MM.1S (cell line): ENCODE data around the gene SMIM35.

ENCODE experiments used
- DNase-seq: peaks from one replicate; pipeline ENCODE4 v3.0.0-alpha.2; 2015
- H2AFZ ChIP-seq: fragments of 300-600 bp; sonication (generic); 2 replicates; pipeline ENCODE4 v1.6.0; 2016; ENCODE audit warnings: antibody characterized with exemption, low read length
- H3F3A ChIP-seq: fragments of 300-600 bp; sonication (generic); 2 replicates; pipeline ENCODE4 v1.6.1; 2016; ENCODE audit warnings: mild to moderate bottlenecking, antibody characterized with exemption, low read length, moderate library complexity, mixed read lengths; ENCODE audit not compliant: insufficient read depth
- H3K27ac ChIP-seq: fragments of 300-600 bp; sonication (generic); 2 replicates; pipeline ENCODE4 v1.5.1; 2016; ENCODE audit warnings: mild to moderate bottlenecking, low read length
- H3K27me3 ChIP-seq: fragments of 300-600 bp; sonication (generic); replicated peaks from 2 replicates; pipeline ENCODE4 v1.6.0; 2016; ENCODE audit warnings: low read length; ENCODE audit not compliant: insufficient read depth
- H3K36me3 ChIP-seq: fragments of 300-600 bp; sonication (generic); replicated peaks from 2 replicates; pipeline ENCODE4 v1.6.1; 2016; ENCODE audit warnings: mild to moderate bottlenecking, low read length, mixed read lengths; ENCODE audit not compliant: insufficient read depth
- H3K4me1 ChIP-seq: fragments of 300-600 bp; sonication (generic); 2 replicates; pipeline ENCODE4 v1.6.1; 2016; ENCODE audit warnings: low read length, mixed read lengths
- H3K4me2 ChIP-seq: fragments of 300-600 bp; sonication (generic); 2 replicates; pipeline ENCODE4 v1.6.0; 2016; ENCODE audit warnings: low read depth, low read length
- H3K4me3 ChIP-seq: fragments of 300-600 bp; sonication (generic); 2 replicates; pipeline ENCODE4 v1.5.1; 2016; ENCODE audit warnings: low read length, mixed read lengths
- H3K79me2 ChIP-seq: fragments of 300-600 bp; sonication (generic); 2 replicates; pipeline ENCODE4 v1.6.1; 2016; ENCODE audit warnings: mixed run types, low read length, mixed read lengths
- H3K9ac ChIP-seq: fragments of 300-600 bp; sonication (generic); 2 replicates; pipeline ENCODE4 v1.6.1; 2016; ENCODE audit warnings: low read length, mixed read lengths
- H3K9me2 ChIP-seq: fragments of 300-600 bp; sonication (generic); replicated peaks from 2 replicates; pipeline ENCODE4 v1.6.1; 2016; ENCODE audit warnings: mild to moderate bottlenecking, low read length, mixed read lengths; ENCODE audit not compliant: insufficient read depth
- H3K9me3 ChIP-seq: fragments of 300-600 bp; sonication (generic); replicated peaks from 2 replicates; pipeline ENCODE4 v1.6.1; 2016; ENCODE audit warnings: mild to moderate bottlenecking, low read length, mixed read lengths; ENCODE audit not compliant: insufficient read depth
- H4K20me1 ChIP-seq: fragments of 300-600 bp; sonication (generic); 2 replicates; pipeline ENCODE4 v1.6.1; 2016; ENCODE audit warnings: mild to moderate bottlenecking, low read length, moderate library complexity, mixed read lengths; ENCODE audit not compliant: insufficient read depth
- EZH2 ChIP-seq: fragments of 300-600 bp; sonication (generic); optimal IDR thresholded peaks from 2 replicates; pipeline ENCODE3; 2017; ENCODE audit warnings: low read depth, mild to moderate bottlenecking, antibody characterized with exemption, low read length, mixed read lengths
- EZH2phosphoT487 ChIP-seq: fragments of 300-600 bp; sonication (generic); IDR thresholded peaks from 2 replicates; pipeline ENCODE4 v1.6.1; 2018; ENCODE audit warnings: antibody characterized with exemption, low read length
- TF ChIP-seq, protein P1 (sequence below): fragments of 300-600 bp; sonication (generic); IDR thresholded peaks from 2 replicates; pipeline ENCODE4 v1.5.1; 2016; ENCODE audit warnings: antibody characterized with exemption, low read length, mixed read lengths

The SMIM35 gene

DNA sequence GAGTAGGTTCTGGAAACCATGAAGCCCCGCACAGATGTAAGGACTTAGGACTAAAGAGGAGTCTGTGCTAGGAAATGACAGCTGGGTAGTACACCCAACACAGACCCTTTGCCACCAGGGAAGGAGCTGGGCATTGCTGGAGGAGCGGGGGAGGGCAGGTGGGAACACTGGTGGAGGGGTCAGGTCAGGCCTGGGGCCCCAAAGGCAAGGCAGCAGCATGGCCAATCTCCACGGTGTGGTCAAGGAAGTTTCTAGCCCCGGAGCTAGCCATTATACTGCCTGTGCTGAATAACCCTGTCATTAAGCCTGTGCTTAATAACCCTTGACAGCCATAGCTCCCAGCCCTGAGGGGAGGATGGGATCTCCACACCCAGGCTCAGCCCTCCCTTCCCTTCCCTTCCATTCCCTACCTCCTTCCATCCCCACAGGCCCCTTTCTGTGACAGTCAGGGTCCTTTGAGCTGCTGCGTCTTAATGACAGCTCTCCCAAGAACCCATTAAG is 7.8 kb downstream of the SMIM35 start:
- Histone ChIP-seq H3K9me3 (no peaks in the 10 kb centered on the region), H3K9ac (no peak overlapping the region), H4K20me1 (no peaks in the 10 kb centered on the region), H2AFZ (no peak overlapping the region), H3K79me2 (no peaks in the 10 kb centered on the region), H3K4me2 (no peak overlapping the region), H3K4me1 (peaks cover 5% of the 10 kb centered on the region), H3K27ac (no peak overlapping the region), H3K36me3 (no peaks in the 10 kb centered on the region), H3K4me3 (no peak overlapping the region), H3F3A (peaks cover 1% of the 10 kb centered on the region; the same call in 1 of the 2 replicates), H3K27me3 (no peaks in the 10 kb centered on the region), H3K9me2 (no peaks in the 10 kb centered on the region)
- no peak for DNase-seq
- TF ChIP-seq EZH2, result no peak
- no peak for TF ChIP-seq EZH2phosphoT487
- TF ChIP-seq, protein P1, sequence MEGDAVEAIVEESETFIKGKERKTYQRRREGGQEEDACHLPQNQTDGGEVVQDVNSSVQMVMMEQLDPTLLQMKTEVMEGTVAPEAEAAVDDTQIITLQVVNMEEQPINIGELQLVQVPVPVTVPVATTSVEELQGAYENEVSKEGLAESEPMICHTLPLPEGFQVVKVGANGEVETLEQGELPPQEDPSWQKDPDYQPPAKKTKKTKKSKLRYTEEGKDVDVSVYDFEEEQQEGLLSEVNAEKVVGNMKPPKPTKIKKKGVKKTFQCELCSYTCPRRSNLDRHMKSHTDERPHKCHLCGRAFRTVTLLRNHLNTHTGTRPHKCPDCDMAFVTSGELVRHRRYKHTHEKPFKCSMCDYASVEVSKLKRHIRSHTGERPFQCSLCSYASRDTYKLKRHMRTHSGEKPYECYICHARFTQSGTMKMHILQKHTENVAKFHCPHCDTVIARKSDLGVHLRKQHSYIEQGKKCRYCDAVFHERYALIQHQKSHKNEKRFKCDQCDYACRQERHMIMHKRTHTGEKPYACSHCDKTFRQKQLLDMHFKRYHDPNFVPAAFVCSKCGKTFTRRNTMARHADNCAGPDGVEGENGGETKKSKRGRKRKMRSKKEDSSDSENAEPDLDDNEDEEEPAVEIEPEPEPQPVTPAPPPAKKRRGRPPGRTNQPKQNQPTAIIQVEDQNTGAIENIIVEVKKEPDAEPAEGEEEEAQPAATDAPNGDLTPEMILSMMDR, result no peak

- no peak for DNase-seq
- Histone ChIP-seq H3K36me3 (no peaks in the 10 kb centered on the region), H2AFZ (no peak within 1 kb of the TSS), H3K4me3 (no peak within 1 kb of the TSS), H3K9me3 (no peaks in the 10 kb centered on the region), H3K79me2 (no peaks in the 10 kb centered on the region), H3K9ac (no peak within 1 kb of the TSS), H3K4me1 (no peaks in the 10 kb centered on the region), H3F3A (no peaks in the 10 kb centered on the region), H4K20me1 (no peaks in the 10 kb centered on the region), H3K9me2 (no peaks in the 10 kb centered on the region), H3K4me2 (no peak within 1 kb of the TSS), H3K27me3 (no peaks in the 10 kb centered on the region), H3K27ac (no peak within 1 kb of the TSS)
- TF ChIP-seq, protein P1, result no peak
Measured at GRCh38 chr11:118076754-118077281, 9.9 kb downstream of the SMIM35 start, which contains the start of gene TMPRSS4. TMPRSS4 (plus strand) TSS chr11:118077078; CDS start chr11:118077303, 225 bp downstream.

DNA sequence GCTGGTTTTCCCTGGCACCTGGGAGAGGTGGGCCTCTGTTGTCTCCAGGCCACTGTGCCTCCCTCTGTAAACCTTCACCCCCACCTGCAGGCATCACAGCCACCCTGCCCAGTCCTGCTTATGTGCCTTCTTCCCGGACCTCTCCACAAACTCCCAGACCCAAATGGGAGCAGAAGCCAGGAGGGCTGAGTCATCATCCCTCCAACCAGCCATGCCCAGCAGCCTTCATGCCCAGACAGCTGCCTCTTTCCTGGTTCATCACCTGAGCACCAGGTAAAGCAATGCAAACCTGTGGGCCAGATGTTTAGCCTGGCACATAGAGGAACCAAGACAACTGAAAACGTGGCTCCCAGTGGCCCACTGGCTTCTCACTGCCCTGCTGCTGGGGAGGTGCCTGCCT is 12.0 kb downstream of the SMIM35 start:
- no peak overlapping the region for H3K4me2 ChIP-seq
- TF ChIP-seq, protein P1, result no peak
- TF ChIP-seq EZH2phosphoT487 (no peak), EZH2 (no peak)
- H3K4me1 ChIP-seq, result no peaks in the 10 kb centered on the region
- no peak overlapping the region for H3K4me3 ChIP-seq
- no peaks in the 10 kb centered on the region for H4K20me1 ChIP-seq
- no peak overlapping the region for H2AFZ ChIP-seq
- H3F3A ChIP-seq, result no peaks in the 10 kb centered on the region
- H3K79me2 ChIP-seq, result no peaks in the 10 kb centered on the region
- no peak overlapping the region for H3K9ac ChIP-seq
- H3K27me3 ChIP-seq, result no peaks in the 10 kb centered on the region
- no peak for DNase-seq
- no peaks in the 10 kb centered on the region for H3K9me2 ChIP-seq
- H3K9me3 ChIP-seq, result no peaks in the 10 kb centered on the region
- no peaks in the 10 kb centered on the region for H3K36me3 ChIP-seq
- H3K27ac ChIP-seq, result no peak overlapping the region
